Fibroblast of the conjunctiva (primary cell): ENCODE measurements around the gene AFDN.
"Not testable (repeated sequence)": the region's sequence is repeated elsewhere in the genome, so short reads cannot be mapped to it uniquely, and the experiment has no call there.

Experiments used
- DNase-seq: peaks from one replicate; pipeline ENCODE4 v3.0.0-alpha.2; 2010; ENCODE audit warnings: low read depth

The AFDN gene

GRCh38 chr6:167951781-167952511, 125.2 kb downstream of the AFDN start:
- no peak for DNase-seq

- DNase-seq, result no peak
These were observed 125.8 kb downstream of the AFDN start for GRCh38 chr6:167952512-167952859.

GRCh38 chr6:167953551-167953950, 126.8 kb downstream of the AFDN start:
- no peak for DNase-seq

- no peak for DNase-seq
These were observed 127.4 kb downstream of the AFDN start for GRCh38 chr6:167954151-167954550.

- DNase-seq, result no peak
These were observed 129.8 kb downstream of the AFDN start for GRCh38 chr6:167956491-167956890.

GRCh38 chr6:167956983-167957492, 130.3 kb downstream of the AFDN start:
- DNase-seq, result no peak

- DNase-seq, result no peak
These were observed 130.9 kb downstream of the AFDN start for GRCh38 chr6:167957626-167958025.

- DNase-seq, result no peak
These were observed 133.9 kb downstream of the AFDN start for GRCh38 chr6:167960579-167960978.

- no peak for DNase-seq
These were observed 136.0 kb downstream of the AFDN start for GRCh38 chr6:167962711-167963110.

GRCh38 chr6:167963589-167964057, 136.9 kb downstream of the AFDN start:
- no peak for DNase-seq

GRCh38 chr6:167965592-167966539, 139.2 kb downstream of the AFDN start:
- no peak for DNase-seq

- no peak for DNase-seq
These were observed 139.8 kb downstream of the AFDN start for GRCh38 chr6:167966540-167966905.

GRCh38 chr6:167968091-167968490, 141.4 kb downstream of the AFDN start:
- DNase-seq, result no peak

- DNase-seq, result no peak
These were observed 143.5 kb downstream of the AFDN start for GRCh38 chr6:167970230-167970629.

- no peak for DNase-seq
These were observed 145.5 kb downstream of the AFDN start for GRCh38 chr6:167972193-167972592.

- DNase-seq, result no peak
These were observed 146.6 kb downstream of the AFDN start for GRCh38 chr6:167973148-167973885.

GRCh38 chr6:167974640-167975344, 148.1 kb downstream of the AFDN start:
- DNase-seq, result no peak

GRCh38 chr6:167975458-167975857, 148.7 kb downstream of the AFDN start:
- DNase-seq, result no peak

GRCh38 chr6:167976116-167976657, 149.5 kb downstream of the AFDN start:
- DNase-seq, result not testable (repeated sequence)

GRCh38 chr6:167976708-167977107, 150.0 kb downstream of the AFDN start:
- no peak for DNase-seq

GRCh38 chr6:167977717-167978467, 151.2 kb downstream of the AFDN start:
- no peak for DNase-seq
